ENCODE results near the gene OR2V2. TPM values are rescaled to one million over a fixed set of nuclear protein-coding genes. Genes with fewer than 3 reads are reported as not detected.

OR2V2 gene
- total RNA-seq, 6 experiments from 2014 or later: not detected

DNA sequence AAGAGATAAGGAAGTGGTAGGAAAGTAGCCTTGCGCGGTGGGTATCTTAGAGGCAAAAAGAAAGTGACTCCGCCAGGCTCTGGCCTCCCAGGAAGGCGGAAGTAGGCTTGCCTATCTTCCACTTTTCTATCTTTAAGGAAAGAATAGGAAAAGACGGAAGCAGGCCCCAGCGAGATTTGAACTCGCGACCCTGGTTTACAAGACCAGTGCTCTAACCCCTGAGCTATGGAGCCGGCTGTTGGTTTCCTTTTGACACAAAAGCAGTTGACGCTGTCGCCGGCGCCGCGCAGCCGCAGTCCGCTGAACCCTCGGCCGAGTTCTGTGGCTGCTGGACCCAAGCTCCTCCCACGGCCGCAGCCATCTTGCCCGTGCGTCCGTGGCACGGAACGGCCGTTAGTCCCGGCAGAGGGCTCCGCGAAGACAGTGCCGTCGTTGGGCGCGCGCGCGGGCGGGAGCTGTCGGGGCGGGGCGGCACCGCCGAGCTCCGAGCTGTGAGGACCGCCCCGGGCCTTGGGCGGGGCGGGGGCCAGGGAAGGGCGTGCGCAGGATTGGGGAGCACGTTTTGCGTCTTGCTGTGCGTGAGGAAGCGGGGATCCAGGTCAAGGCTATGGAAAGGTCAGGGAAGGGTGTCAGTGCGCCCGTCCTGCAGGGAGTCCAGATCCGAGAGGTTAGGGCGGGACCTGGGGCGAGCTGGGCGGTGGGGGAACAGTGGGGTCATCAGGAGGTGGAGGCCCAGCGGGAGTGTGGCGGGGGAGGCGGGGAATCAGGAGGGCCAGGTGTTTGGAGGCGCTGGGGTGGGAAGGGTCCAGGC lies 44.3 kb downstream of the OR2V2 start:
- intact Hi-C loops (cut with DNase I): no loop called here
- TF ChIP-seq POLR2A (IDR thresholded peaks at IDR 0.05): peak; percentile 46
- TF ChIP-seq, protein P1, sequence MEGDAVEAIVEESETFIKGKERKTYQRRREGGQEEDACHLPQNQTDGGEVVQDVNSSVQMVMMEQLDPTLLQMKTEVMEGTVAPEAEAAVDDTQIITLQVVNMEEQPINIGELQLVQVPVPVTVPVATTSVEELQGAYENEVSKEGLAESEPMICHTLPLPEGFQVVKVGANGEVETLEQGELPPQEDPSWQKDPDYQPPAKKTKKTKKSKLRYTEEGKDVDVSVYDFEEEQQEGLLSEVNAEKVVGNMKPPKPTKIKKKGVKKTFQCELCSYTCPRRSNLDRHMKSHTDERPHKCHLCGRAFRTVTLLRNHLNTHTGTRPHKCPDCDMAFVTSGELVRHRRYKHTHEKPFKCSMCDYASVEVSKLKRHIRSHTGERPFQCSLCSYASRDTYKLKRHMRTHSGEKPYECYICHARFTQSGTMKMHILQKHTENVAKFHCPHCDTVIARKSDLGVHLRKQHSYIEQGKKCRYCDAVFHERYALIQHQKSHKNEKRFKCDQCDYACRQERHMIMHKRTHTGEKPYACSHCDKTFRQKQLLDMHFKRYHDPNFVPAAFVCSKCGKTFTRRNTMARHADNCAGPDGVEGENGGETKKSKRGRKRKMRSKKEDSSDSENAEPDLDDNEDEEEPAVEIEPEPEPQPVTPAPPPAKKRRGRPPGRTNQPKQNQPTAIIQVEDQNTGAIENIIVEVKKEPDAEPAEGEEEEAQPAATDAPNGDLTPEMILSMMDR (IDR thresholded peaks at IDR 0.05): no peak
- Histone ChIP-seq H3K36me3 (no peaks in the 10 kb centered on the region), H3K9me3 (no peaks in the 10 kb centered on the region), H3K27ac (peak overlapping the region; percentile 63 to 90 (median 84)), H3K4me3 (peak overlapping the region; percentile 71 to 88 (median 71)), H3K27me3 (no peaks in the 10 kb centered on the region), H3K4me1 (peaks cover 0 to 32% (median 0%) of the 10 kb centered on the region in 4 donors)
- WGBS (ENCODE audit: insufficient coverage, low coverage, low lambda C conversion rate, missing lambda C conversion rate): 0% methylated on average over 22 of the region's 64 CpGs
- ATAC-seq (peak; percentile 70 to 89 (median 78)), DNase-seq (peak; percentile 94 to 95 (median 95))

DNA sequence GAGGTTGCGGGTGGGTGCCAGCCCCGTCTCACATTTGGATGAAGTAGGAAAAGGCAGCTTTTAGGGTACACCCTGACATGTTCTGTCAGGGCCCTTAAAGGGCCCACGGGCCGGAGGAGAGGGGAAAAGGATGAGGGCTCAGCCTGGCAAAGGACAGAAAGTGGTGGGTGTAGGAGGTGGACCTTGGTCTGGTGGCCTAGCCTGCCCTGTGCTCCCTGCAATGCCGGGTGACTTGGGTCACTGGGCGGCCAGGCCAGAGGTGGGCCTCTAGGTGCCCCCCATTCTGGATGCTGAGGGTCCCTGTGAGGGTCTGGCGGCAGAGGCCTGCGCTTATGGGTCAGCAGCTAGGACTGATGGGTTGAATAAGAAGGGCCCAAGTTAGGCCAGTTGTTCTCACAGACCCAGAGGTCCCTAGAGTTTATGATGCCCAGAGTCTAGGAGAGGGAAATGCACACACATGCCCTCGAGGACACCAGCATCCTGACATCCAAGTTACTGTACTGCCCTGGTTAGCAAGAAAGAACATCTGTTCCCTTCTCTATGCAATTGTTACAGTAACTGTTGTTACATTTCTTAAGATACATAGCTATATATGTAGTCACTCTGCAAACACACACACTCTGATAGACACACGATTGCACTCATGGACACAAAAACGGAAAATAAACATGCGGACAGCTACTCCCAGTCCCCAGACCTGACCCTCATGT lies 45.1 kb downstream of the OR2V2 start:
- no peaks in the 10 kb centered on the region for H3K36me3 ChIP-seq
- TF ChIP-seq, protein P1 (IDR thresholded peaks at IDR 0.05): no peak
- no peak for TF ChIP-seq POLR2A (IDR thresholded peaks at IDR 0.05)
- H3K27ac ChIP-seq: peak overlapping the region; percentile 63 to 90 (median 84)
- H3K9me3 ChIP-seq: no peaks in the 10 kb centered on the region
- H3K4me1 ChIP-seq: peaks cover 0 to 32% (median 0%) of the 10 kb centered on the region in 4 donors
- intact Hi-C loops (cut with DNase I): no loop called here
- 38% methylated on average over 7 of the region's 12 CpGs for WGBS (ENCODE audit: insufficient coverage, low coverage, low lambda C conversion rate, missing lambda C conversion rate)
- H3K27me3 ChIP-seq: no peaks in the 10 kb centered on the region
- ATAC-seq: no peak
- peak in 1 of 3 donors; percentile 33 for DNase-seq
- peak overlapping the region; percentile 71 to 88 (median 71) for H3K4me3 ChIP-seq

DNA sequence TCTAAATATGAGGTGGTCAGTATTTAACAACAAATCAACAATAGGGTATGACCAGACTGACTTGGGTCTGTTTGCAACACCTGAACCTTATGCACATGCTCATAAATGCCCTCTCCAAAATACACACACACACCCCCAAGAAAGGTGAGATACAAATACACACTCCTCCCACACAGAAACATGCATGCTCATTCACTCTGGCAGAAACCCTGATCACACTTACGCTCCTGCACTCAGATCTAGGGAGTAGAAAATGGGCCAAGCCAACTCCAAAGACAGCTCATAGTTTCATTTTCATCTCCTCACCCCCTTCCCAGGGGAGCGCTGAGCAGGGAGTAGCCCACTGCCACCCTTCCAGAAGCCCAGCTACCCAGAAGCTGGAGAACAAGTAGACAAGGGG lies 46.3 kb downstream of the OR2V2 start:
- Histone ChIP-seq H3K27me3 (no peaks in the 10 kb centered on the region), H3K9me3 (no peaks in the 10 kb centered on the region), H3K27ac (peak overlapping the region in 1 of 3 donors; percentile 84), H3K4me3 (no peak overlapping the region), H3K4me1 (peaks cover 0 to 32% (median 0%) of the 10 kb centered on the region in 4 donors), H3K36me3 (no peaks in the 10 kb centered on the region)
- DNase-seq (no peak), ATAC-seq (peak in 1 of 4 donors; percentile 8)
- WGBS (ENCODE audit: insufficient coverage, low coverage, low lambda C conversion rate, missing lambda C conversion rate): 43% methylated on average over 1 of the region's 2 CpGs
- intact Hi-C loops (cut with DNase I): no loop called here
- TF ChIP-seq, protein P1 (IDR thresholded peaks at IDR 0.05): no peak
- no peak for TF ChIP-seq POLR2A (IDR thresholded peaks at IDR 0.05)

DNA sequence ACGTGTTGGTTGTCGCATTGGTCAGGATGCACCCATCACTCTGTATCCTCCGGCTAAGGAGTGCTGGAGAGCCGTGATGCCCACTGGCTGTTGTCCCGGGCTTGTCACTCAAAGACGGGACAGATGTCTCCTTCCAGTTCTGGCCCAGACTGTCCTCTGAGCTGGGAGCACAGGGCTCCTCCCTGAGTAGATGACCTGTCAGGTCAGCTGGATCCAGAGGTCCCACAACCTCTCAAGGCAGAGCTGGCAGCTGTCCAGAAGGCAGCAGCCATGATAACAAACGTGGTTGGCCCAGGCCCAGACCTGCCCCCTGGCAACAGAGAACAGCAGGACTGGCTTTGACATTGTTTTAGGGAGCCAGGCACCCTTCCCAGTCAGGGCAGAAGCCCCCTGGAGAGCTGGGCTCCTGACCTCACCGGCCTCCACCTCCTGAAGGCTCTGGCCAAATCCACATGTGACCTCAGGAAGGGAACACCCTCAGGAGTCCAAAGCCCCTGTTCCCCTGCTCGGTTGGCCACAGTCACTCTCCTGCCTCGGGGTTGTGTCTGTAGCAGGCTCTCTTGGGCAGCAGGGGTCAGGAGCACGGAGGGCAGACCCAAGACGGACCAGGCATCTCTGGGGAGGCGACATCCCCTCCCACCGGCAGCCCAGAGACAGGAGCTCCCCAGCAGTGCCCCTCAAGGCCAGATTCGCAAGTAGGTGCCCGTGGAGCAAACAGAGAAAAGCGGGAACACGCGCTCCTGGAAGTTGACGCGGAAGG lies 47.3 kb downstream of the OR2V2 start:
- intact Hi-C loops (cut with DNase I): no loop called here
- Histone ChIP-seq H3K36me3 (no peaks in the 10 kb centered on the region), H3K4me3 (no peak overlapping the region), H3K27ac (peak overlapping the region in 1 of 3 donors; percentile 84), H3K9me3 (no peaks in the 10 kb centered on the region), H3K27me3 (no peaks in the 10 kb centered on the region), H3K4me1 (peaks cover 0 to 28% (median 0%) of the 10 kb centered on the region in 4 donors)
- ATAC-seq (no peak), DNase-seq (peak in 1 of 3 donors; percentile 34)
- WGBS (ENCODE audit: insufficient coverage, low coverage, low lambda C conversion rate, missing lambda C conversion rate): 71% methylated on average over 7 of the region's 21 CpGs
- TF ChIP-seq, protein P1 (IDR thresholded peaks at IDR 0.05): no peak
- no peak for TF ChIP-seq POLR2A (IDR thresholded peaks at IDR 0.05)

All from right lobe of liver (tissue), 6 donors.